Prostate gland (tissue), 2 donors: ENCODE data around the gene GALNTL6. TPM values are rescaled to one million over a fixed set of nuclear protein-coding genes. Genes with fewer than 3 reads are reported as not detected.

Source experiments
- DNase-seq: peaks from one replicate; pipeline ENCODE4 v3.0.0-alpha.2; 2019; ENCODE audit warnings: low spot score
- H3K27ac ChIP-seq, 2 donors: fragments of 200-600 bp; sonication (generic); 2 replicates each; pipeline ENCODE4 v1.5.1; 2017 to 2019
- H3K27me3 ChIP-seq: fragments of 200-600 bp; sonication (generic); replicated peaks from 2 replicates; pipeline ENCODE4 v1.5.1; 2019; ENCODE audit not compliant: insufficient read depth
- H3K36me3 ChIP-seq, 2 donors: fragments of 200-600 bp; sonication (generic); 1 replicate in 1 of 2; 2 replicates in 1 of 2; pipeline versions ENCODE4 v1.5.1 to v1.8.1; 2017 to 2019
- H3K4me1 ChIP-seq: fragments of 200-600 bp; sonication (generic); replicated peaks from 2 replicates; pipeline ENCODE4 v1.5.1; 2019
- H3K4me3 ChIP-seq, 2 donors: fragments of 200-600 bp; sonication (generic); 2 replicates each; pipeline ENCODE4 v1.5.1; 2017 to 2019
- H3K9me3 ChIP-seq: fragments of 200-600 bp; sonication (generic); 2 replicates; pipeline ENCODE4 v1.5.1; 2017
- POLR2A ChIP-seq: fragments of 450-650 bp; IDR thresholded peaks from one replicate; pipeline ENCODE4 v1.6.1; 2016; ENCODE audit warnings: antibody characterized with exemption, mild to moderate bottlenecking
- POLR2AphosphoS5 ChIP-seq: sonication (generic); formaldehyde crosslinking; IDR thresholded peaks from one replicate; pipeline ENCODE4 v1.6.1; 2017; ENCODE audit warnings: antibody characterized with exemption
- WGBS: methylation state at CpG from one replicate; pipeline ENCODE4 v1.1.5; 2018; 5-methylcytosine and 5-hydroxymethylcytosine counted together
- intact Hi-C: fragments of 100-400 bp; cut with DNase I; formaldehyde crosslinking; loops from one replicate; pipeline ENCODE4 v1.14.2; 2022
- total RNA-seq, 2 donors: library from RNA; depleted of rRNA; stranded (reverse); fragments of >200 nt; gene quantifications; one replicate each; pipeline ENCODE4 v1.1.0, GENCODE V29; 2016
- TF ChIP-seq, protein P1 (sequence below), 4 experiments: fragments of 200-600 bp in 2 of 4; fragments of 450-650 bp in 2 of 4; sonication (generic) in 2 of 4; IDR thresholded peaks; 1 replicate in 3 of 4; 2 replicates in 1 of 4; pipeline ENCODE4 v1.5.1; 2016 to 2019; ENCODE audit warnings: antibody characterized with exemption in 4 of 4, mild to moderate bottlenecking in 2 of 4, moderate library complexity in 2 of 4

Gene GALNTL6
- total RNA-seq, 2 donors from 2014 or later: 0.23 to 0.85 TPM

DNA sequence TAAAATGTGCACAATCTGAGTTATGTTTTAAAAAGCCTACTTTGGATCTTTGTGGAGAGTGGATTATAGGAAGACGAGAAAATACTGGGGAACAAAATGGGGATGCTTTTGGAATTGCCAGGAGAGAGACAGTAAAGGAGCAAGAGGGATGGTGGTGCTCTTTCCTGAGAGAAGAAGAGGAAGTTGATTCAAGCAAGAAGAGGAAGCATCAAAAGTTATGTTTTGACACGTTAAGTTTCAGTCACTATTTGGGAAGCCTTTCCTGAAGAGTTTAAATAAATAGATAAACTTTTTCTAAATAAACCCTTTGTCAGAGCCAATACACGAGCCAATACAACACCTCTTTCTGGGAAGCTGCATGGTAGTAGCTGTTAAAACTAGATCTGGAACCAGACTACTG is 394.1 kb downstream of the GALNTL6 start:
- no peaks in the 10 kb centered on the region for H3K36me3 ChIP-seq
- DNase-seq: no peak
- intact Hi-C loops: no loop called here
- H3K27ac ChIP-seq: no peak overlapping the region
- 59% methylated on average over 3 of the region's 3 CpGs for WGBS
- H3K4me3 ChIP-seq: no peak overlapping the region
- TF ChIP-seq POLR2A (no peak), POLR2AphosphoS5 (no peak)
- TF ChIP-seq, protein P1, sequence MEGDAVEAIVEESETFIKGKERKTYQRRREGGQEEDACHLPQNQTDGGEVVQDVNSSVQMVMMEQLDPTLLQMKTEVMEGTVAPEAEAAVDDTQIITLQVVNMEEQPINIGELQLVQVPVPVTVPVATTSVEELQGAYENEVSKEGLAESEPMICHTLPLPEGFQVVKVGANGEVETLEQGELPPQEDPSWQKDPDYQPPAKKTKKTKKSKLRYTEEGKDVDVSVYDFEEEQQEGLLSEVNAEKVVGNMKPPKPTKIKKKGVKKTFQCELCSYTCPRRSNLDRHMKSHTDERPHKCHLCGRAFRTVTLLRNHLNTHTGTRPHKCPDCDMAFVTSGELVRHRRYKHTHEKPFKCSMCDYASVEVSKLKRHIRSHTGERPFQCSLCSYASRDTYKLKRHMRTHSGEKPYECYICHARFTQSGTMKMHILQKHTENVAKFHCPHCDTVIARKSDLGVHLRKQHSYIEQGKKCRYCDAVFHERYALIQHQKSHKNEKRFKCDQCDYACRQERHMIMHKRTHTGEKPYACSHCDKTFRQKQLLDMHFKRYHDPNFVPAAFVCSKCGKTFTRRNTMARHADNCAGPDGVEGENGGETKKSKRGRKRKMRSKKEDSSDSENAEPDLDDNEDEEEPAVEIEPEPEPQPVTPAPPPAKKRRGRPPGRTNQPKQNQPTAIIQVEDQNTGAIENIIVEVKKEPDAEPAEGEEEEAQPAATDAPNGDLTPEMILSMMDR (IDR thresholded peaks at IDR 0.05): no peak
- H3K4me1 ChIP-seq: no peaks in the 10 kb centered on the region
- no peaks in the 10 kb centered on the region for H3K9me3 ChIP-seq
- H3K27me3 ChIP-seq: no peaks in the 10 kb centered on the region

DNA sequence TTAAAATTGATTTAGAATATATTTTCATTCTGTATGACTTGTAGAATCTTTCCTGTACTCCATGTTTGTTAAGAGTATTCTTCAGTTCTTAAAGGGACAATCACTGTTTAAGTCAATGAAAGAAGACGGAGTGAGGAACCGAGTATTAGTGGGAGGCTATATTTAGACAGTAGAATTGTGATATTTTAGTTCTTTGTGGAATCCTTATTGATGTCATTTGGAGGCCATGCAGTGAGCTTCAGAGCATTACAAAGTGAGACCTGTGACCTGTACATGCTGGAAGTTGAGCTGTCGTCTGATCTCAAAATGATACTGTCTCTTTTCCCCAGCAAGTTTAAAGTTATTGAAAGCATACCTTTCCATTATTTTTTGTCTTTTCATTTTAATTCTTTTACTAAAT is 394.7 kb downstream of the GALNTL6 start:
- Histone ChIP-seq H3K4me3 (no peak overlapping the region), H3K4me1 (no peaks in the 10 kb centered on the region), H3K27me3 (no peaks in the 10 kb centered on the region), H3K36me3 (no peaks in the 10 kb centered on the region), H3K9me3 (no peaks in the 10 kb centered on the region), H3K27ac (no peak overlapping the region)
- TF ChIP-seq POLR2AphosphoS5 (no peak), POLR2A (no peak)
- TF ChIP-seq, protein P1 (IDR thresholded peaks at IDR 0.05): no peak
- intact Hi-C loops: no loop called here
- DNase-seq: no peak
- 52% methylated on average over 3 of the region's 3 CpGs for WGBS

DNA sequence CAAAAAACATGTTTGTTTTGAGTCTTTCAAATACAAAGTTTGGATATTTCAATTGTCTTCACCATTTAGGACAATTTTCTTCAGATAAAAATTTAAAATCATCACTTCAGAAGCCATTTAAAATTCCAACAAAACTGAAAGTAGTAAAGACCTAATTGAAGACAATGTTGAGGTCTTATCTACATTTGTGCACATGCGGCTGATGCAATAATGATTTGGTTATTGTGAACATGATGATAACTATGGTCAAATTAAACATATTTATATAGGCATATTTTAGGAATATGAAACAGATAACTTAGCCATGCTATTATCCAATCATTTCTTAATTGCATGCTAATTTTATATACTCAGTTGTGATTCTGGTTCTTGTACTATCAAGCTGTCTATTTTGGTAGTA is 407.5 kb downstream of the GALNTL6 start:
- Histone ChIP-seq H3K27me3 (no peaks in the 10 kb centered on the region), H3K4me3 (no peak overlapping the region)
- 0% methylated on average over 1 of the region's 1 CpG for WGBS

DNA sequence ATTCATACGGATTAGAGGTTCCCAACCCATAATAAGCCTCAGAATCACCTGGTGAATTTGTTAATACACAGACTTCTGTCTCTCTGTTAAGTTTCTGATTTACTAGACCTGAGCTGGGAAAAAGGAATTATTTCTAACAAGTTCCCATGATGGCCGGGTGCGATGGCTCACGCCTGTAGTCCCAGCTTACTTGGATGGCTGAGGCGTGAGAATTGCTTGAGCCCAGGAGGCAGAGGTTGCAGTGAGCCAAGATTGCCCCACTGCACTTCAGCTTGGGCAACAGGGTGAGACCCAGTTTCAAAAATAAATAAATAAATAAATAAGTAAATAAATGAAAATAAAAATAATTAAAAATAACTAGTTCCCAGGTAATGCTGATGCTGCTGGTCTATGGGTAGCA is 412.3 kb downstream of the GALNTL6 start:
- Histone ChIP-seq H3K4me3 (no peak overlapping the region), H3K36me3 (no peaks in the 10 kb centered on the region), H3K4me1 (no peaks in the 10 kb centered on the region), H3K27me3 (no peaks in the 10 kb centered on the region), H3K9me3 (no peaks in the 10 kb centered on the region), H3K27ac (no peak overlapping the region)
- no peak for TF ChIP-seq POLR2A
- no peak for TF ChIP-seq POLR2AphosphoS5
- TF ChIP-seq, protein P1 (IDR thresholded peaks at IDR 0.05): no peak
- WGBS: 96% methylated on average over 5 of the region's 5 CpGs
- DNase-seq: no peak
- intact Hi-C loops: no loop called here

More for the DNA sequence above, 407.5 kb downstream of the GALNTL6 start:
- no peaks in the 10 kb centered on the region for H3K9me3 ChIP-seq
- H3K27ac ChIP-seq: no peak overlapping the region
- TF ChIP-seq POLR2A (no peak), POLR2AphosphoS5 (no peak)
- TF ChIP-seq, protein P1 (IDR thresholded peaks at IDR 0.05): no peak
- DNase-seq: no peak
- H3K4me1 ChIP-seq: no peaks in the 10 kb centered on the region
- intact Hi-C loops: no loop called here
- H3K36me3 ChIP-seq: no peaks in the 10 kb centered on the region

DNA sequence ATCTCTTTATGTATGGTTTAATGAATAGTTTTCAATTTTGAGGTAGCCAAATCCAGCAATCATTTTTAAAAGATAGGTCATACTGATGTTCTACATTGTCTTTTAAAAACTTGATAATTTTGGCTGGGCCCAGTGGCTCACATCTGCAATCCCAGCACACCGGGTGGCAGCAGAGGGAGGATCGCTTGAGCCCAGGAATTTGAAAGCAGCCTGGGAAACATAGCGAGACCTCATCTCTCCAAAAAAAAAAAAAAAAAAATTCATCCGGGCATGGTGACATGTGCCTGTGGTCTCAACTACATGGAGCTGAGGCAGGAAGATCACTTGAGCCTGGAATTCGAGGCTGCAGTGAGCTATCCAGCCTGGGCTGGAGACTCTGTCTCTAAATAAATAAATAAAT is 419.8 kb downstream of the GALNTL6 start:
- Histone ChIP-seq H3K4me1 (no peaks in the 10 kb centered on the region), H3K9me3 (no peaks in the 10 kb centered on the region), H3K4me3 (no peak overlapping the region), H3K27me3 (no peaks in the 10 kb centered on the region), H3K36me3 (no peaks in the 10 kb centered on the region), H3K27ac (no peak overlapping the region)
- DNase-seq: no peak
- 51% methylated on average over 5 of the region's 5 CpGs for WGBS
- intact Hi-C loops: no loop called here
- no peak for TF ChIP-seq POLR2A
- no peak for TF ChIP-seq POLR2AphosphoS5
- TF ChIP-seq, protein P1 (IDR thresholded peaks at IDR 0.05): no peak
